Hepatocyte (in vitro differentiated cells): Measurements from ENCODE around the gene ZNF341. TPM values are rescaled to one million over a fixed set of nuclear protein-coding genes. Genes with fewer than 3 reads are reported as not detected.

Experiments used
- DNase-seq: peaks from one replicate; pipeline ENCODE4 v3.0.0-alpha.2; 2016; ENCODE audit warnings: low spot score
- H2AFZ ChIP-seq: fragments of 200-600 bp; sonication (generic); 2 replicates; pipeline ENCODE4 v1.6.0; 2016; ENCODE audit warnings: antibody characterized with exemption, mild to moderate bottlenecking
- H3K27ac ChIP-seq: fragments of 200-600 bp; sonication (generic); 2 replicates; pipeline ENCODE4 v1.5.1; 2016; ENCODE audit warnings: mild to moderate bottlenecking
- H3K27me3 ChIP-seq: fragments of 200-600 bp; sonication (generic); 2 replicates; pipeline ENCODE4 v1.6.1; 2016
- H3K36me3 ChIP-seq: fragments of 200-600 bp; sonication (generic); replicated peaks from 2 replicates; pipeline ENCODE4 v1.5.1; 2016; ENCODE audit warnings: low read depth; ENCODE audit not compliant: insufficient read depth
- H3K4me1 ChIP-seq: fragments of 200-600 bp; sonication (generic); 2 replicates; pipeline ENCODE4 v1.5.1; 2016; ENCODE audit warnings: mild to moderate bottlenecking, moderate library complexity; ENCODE audit not compliant: insufficient read depth
- H3K4me2 ChIP-seq: fragments of 200-600 bp; sonication (generic); 2 replicates; pipeline ENCODE4 v1.6.0; 2016
- H3K4me3 ChIP-seq: fragments of 200-600 bp; sonication (generic); 2 replicates; pipeline ENCODE4 v1.5.1; 2016; ENCODE audit warnings: mild to moderate bottlenecking
- H3K79me2 ChIP-seq: fragments of 200-600 bp; sonication (generic); 2 replicates; pipeline ENCODE4 v1.6.0; 2017; ENCODE audit warnings: mild to moderate bottlenecking
- H3K9me2 ChIP-seq: fragments of 200-600 bp; sonication (generic); replicated peaks from 2 replicates; pipeline ENCODE4 v1.6.0; 2017; ENCODE audit warnings: mild to moderate bottlenecking; ENCODE audit not compliant: insufficient read depth
- H3K9me3 ChIP-seq: fragments of 200-600 bp; sonication (generic); 2 replicates; pipeline ENCODE4 v1.5.1; 2016; ENCODE audit warnings: low read depth, mild to moderate bottlenecking
- H4K20me1 ChIP-seq: fragments of 200-600 bp; sonication (generic); 2 replicates; pipeline ENCODE4 v1.6.0; 2016; ENCODE audit warnings: mild to moderate bottlenecking; ENCODE audit not compliant: insufficient read depth, poor library complexity, severe bottlenecking
- EZH2 ChIP-seq: fragments of 200-600 bp; sonication (generic); IDR thresholded peaks from 2 replicates; pipeline ENCODE4 v1.6.1; 2016; ENCODE audit warnings: antibody characterized with exemption, mild to moderate bottlenecking, borderline replicate concordance
- EZH2phosphoT487 ChIP-seq: fragments of 200-600 bp; sonication (generic); IDR thresholded peaks from one replicate; pipeline ENCODE4 v1.6.1; 2018; ENCODE audit warnings: antibody characterized with exemption, mild to moderate bottlenecking, low read depth, moderate library complexity; ENCODE audit not compliant: unreplicated experiment, severe bottlenecking
- WGBS: methylation state at CpG from one replicate; pipeline ENCODE4 v1.1.6; 2016; ENCODE audit warnings: low lambda C conversion rate; ENCODE audit errors: missing lambda C conversion rate; 5-methylcytosine and 5-hydroxymethylcytosine counted together
- polyA plus RNA-seq: library from polyadenylated mRNA; unstranded; fragments of >200 nt; fragmentation: Nextera tagmentation; extraction: Ambion mirVana; gene quantifications from 2 replicates; pipeline ENCODE4 v1.2.1, GENCODE V29; 2016
- total RNA-seq: library from RNA; depleted of rRNA; stranded (reverse); fragments of >200 nt; gene quantifications from 2 replicates; pipeline ENCODE4 v1.2.3, GENCODE V29; 2014
- TF ChIP-seq, protein P1 (sequence below): fragments of 200-600 bp; sonication (generic); IDR thresholded peaks from 2 replicates; pipeline ENCODE4 v1.5.1; 2016; ENCODE audit warnings: antibody characterized with exemption, mild to moderate bottlenecking; ENCODE audit not compliant: poor library complexity

ZNF341 gene
- total and polyA plus RNA-seq, 2 experiments from 2014 or later: 2.3 to 3.6 TPM

GRCh38 chr20:33713865-33714367 lies 17.9 kb upstream of the ZNF341 start:
- no peak overlapping the region for H3K27ac ChIP-seq
- no peaks in the 10 kb centered on the region for H3K4me1 ChIP-seq
- no peaks in the 10 kb centered on the region for H4K20me1 ChIP-seq
- no peak for DNase-seq
- H3K36me3 ChIP-seq: no peaks in the 10 kb centered on the region
- no peaks in the 10 kb centered on the region for H3K9me3 ChIP-seq
- no peak for TF ChIP-seq EZH2phosphoT487
- TF ChIP-seq, protein P1, sequence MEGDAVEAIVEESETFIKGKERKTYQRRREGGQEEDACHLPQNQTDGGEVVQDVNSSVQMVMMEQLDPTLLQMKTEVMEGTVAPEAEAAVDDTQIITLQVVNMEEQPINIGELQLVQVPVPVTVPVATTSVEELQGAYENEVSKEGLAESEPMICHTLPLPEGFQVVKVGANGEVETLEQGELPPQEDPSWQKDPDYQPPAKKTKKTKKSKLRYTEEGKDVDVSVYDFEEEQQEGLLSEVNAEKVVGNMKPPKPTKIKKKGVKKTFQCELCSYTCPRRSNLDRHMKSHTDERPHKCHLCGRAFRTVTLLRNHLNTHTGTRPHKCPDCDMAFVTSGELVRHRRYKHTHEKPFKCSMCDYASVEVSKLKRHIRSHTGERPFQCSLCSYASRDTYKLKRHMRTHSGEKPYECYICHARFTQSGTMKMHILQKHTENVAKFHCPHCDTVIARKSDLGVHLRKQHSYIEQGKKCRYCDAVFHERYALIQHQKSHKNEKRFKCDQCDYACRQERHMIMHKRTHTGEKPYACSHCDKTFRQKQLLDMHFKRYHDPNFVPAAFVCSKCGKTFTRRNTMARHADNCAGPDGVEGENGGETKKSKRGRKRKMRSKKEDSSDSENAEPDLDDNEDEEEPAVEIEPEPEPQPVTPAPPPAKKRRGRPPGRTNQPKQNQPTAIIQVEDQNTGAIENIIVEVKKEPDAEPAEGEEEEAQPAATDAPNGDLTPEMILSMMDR: no peak
- H2AFZ ChIP-seq: no peak overlapping the region
- H3K79me2 ChIP-seq: no peaks in the 10 kb centered on the region
- WGBS: 92% methylated on average over 10 of the region's 10 CpGs
- no peak overlapping the region for H3K4me3 ChIP-seq
- H3K4me2 ChIP-seq: no peak overlapping the region
- H3K27me3 ChIP-seq: no peaks in the 10 kb centered on the region
- H3K9me2 ChIP-seq: no peaks in the 10 kb centered on the region

- H4K20me1 ChIP-seq: no peaks in the 10 kb centered on the region
- 95% methylated on average over 2 of the region's 2 CpGs for WGBS
- H3K79me2 ChIP-seq: no peaks in the 10 kb centered on the region
- no peak for DNase-seq
- TF ChIP-seq EZH2: no peak
- no peak for TF ChIP-seq EZH2phosphoT487
- TF ChIP-seq, protein P1: no peak
- H3K9me2 ChIP-seq: no peaks in the 10 kb centered on the region
- no peak overlapping the region for H3K4me3 ChIP-seq
- H3K36me3 ChIP-seq: no peaks in the 10 kb centered on the region
- H3K4me2 ChIP-seq: no peak overlapping the region
- H3K27ac ChIP-seq: no peak overlapping the region
- no peaks in the 10 kb centered on the region for H3K4me1 ChIP-seq
- no peak overlapping the region for H2AFZ ChIP-seq
- no peaks in the 10 kb centered on the region for H3K9me3 ChIP-seq
- no peaks in the 10 kb centered on the region for H3K27me3 ChIP-seq
These were observed 15.3 kb upstream of the ZNF341 start for GRCh38 chr20:33716498-33716897.

DNA sequence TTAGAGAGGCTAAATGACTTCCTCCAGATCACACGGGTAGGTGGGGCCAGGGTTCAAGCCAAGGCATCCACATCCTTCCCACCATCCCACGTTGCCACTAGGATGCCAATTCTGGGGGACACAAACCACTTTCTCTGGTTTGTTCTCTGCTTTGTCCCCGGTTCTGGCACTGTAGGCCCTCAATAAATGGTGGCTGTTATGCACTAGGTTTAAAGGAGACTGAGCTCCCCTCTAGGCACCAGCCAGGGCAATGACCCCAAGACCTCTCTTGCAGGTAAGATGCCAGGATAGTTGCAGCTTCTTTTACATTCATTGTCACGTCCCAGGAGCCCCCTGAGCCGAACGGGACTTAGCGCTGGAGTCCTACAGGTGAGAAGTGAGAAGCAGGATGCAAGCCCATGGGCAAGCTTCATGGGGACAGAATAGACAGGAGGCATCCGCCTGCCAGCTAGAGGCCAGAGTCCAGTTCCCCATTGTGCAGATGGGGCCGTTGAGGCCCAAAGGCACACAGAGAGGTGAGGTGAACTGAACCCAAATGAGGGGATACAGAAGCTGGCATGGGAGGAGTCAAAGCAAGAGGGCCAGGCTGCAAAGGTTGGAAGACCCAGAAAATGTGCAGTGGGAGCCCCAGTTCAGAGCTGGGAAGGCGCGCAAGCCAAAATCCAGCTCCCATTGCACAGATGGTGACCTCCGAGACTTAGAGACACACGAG lies 12.4 kb upstream of the ZNF341 start:
- Histone ChIP-seq H3K27me3 (no peaks in the 10 kb centered on the region), H3K4me1 (peaks cover 4% of the 10 kb centered on the region), H3K4me2 (peak overlapping the region; percentile 76), H3K36me3 (no peaks in the 10 kb centered on the region), H3K79me2 (no peaks in the 10 kb centered on the region), H3K4me3 (peak overlapping the region; percentile 24), H4K20me1 (no peaks in the 10 kb centered on the region), H3K9me2 (no peaks in the 10 kb centered on the region), H3K9me3 (no peaks in the 10 kb centered on the region), H2AFZ (peak overlapping the region; percentile 70), H3K27ac (no peak overlapping the region)
- 76% methylated on average over 13 of the region's 13 CpGs for WGBS
- no peak for DNase-seq
- TF ChIP-seq EZH2phosphoT487: no peak
- TF ChIP-seq EZH2: no peak
- TF ChIP-seq, protein P1: no peak
